Endothelial cell of umbilical vein (primary cell): ENCODE measurements around the gene CD151. TPM values are rescaled to one million over a fixed set of nuclear protein-coding genes. Genes with fewer than 3 reads are reported as not detected.

Experiments
- BruUV-seq: library from RNA; stranded (reverse); fragments of 400-500 nt; replicated peaks from 2 replicates; lab custom pipeline; 2021; lab: Mats Ljungman, UMichigan
- CTCF ChIA-PET: fragments of 300-600, 350-600 bp; sonication (Branson Sonifier 250); formaldehyde crosslinking; loops from one replicate; lab custom pipeline; 2021; ENCODE audit warnings: antibody characterized with exemption, inconsistent platforms; lab: Charles Lee
- POLR2A ChIA-PET: fragments of 300-600, 350-600 bp; sonication (Branson Sonifier 250); formaldehyde crosslinking; loops from one replicate; lab custom pipeline; 2021; ENCODE audit warnings: antibody characterized with exemption, inconsistent platforms; lab: Charles Lee
- DNase-seq: peaks from one replicate; pipeline ENCODE4 v3.0.0-alpha.2; 2011; ENCODE audit warnings: low read depth, low spot score
- FAIRE-seq: peaks from 2 replicates; lab custom pipeline; 2011; peaks lifted over from hg19 to GRCh38; lab: Jason Lieb, UNC
- H2AFZ ChIP-seq: 2 replicates; pipeline ENCODE4 v1.6.0; 2012; ENCODE audit warnings: low read depth, low read length, control low read depth, inconsistent platforms
- H3K27ac ChIP-seq: 2 replicates; pipeline ENCODE4 v1.5.1; 2011; ENCODE audit warnings: low read depth, mild to moderate bottlenecking, control low read depth, low read length, moderate library complexity; ENCODE audit not compliant: insufficient read depth
- H3K27me3 ChIP-seq, 2 experiments: 2 replicates each; pipeline versions ENCODE4 v1.6.0 to v1.6.1; 2011; ENCODE audit warnings: low read length in 2 of 2, mixed read lengths in 1 of 2; ENCODE audit not compliant: control insufficient read depth in 2 of 2, insufficient read depth in 2 of 2
- H3K36me3 ChIP-seq, 2 experiments: 2 replicates in 1 of 2; 3 replicates in 1 of 2; pipeline ENCODE4 v1.5.1; 2011; ENCODE audit warnings: low read length in 2 of 2, mild to moderate bottlenecking in 1 of 2, moderate library complexity in 1 of 2; ENCODE audit not compliant: control insufficient read depth in 2 of 2, insufficient read depth in 2 of 2; ENCODE audit errors: extremely low read depth in 1 of 2
- H3K4me1 ChIP-seq: 3 replicates; pipeline ENCODE4 v1.5.1; 2011; ENCODE audit warnings: mild to moderate bottlenecking, low read length; ENCODE audit not compliant: control insufficient read depth, insufficient read depth; ENCODE audit errors: extremely low read depth
- H3K4me2 ChIP-seq: 2 replicates; pipeline ENCODE4 v1.6.1; 2011; ENCODE audit warnings: low read length, control low read depth, mixed read lengths; ENCODE audit not compliant: insufficient read depth
- H3K4me3 ChIP-seq, 3 experiments: fragments of 200-600 bp in 1 of 3; sonication (generic), shearing (Covaris generic) in 1 of 3; replicated peaks in 1 of 3; 2 replicates each; pipeline ENCODE4 v1.5.1; 2011 to 2016; ENCODE audit warnings: control low read depth in 3 of 3, low read length in 3 of 3, mild to moderate bottlenecking in 2 of 3, inconsistent platforms in 1 of 3, low read depth in 1 of 3, moderate library complexity in 1 of 3; ENCODE audit not compliant: insufficient read depth in 1 of 3
- H3K79me2 ChIP-seq: 2 replicates; pipeline ENCODE4 v1.6.0; 2012; ENCODE audit warnings: low read length, inconsistent platforms; ENCODE audit not compliant: control insufficient read depth, insufficient read depth
- H3K9ac ChIP-seq: replicated peaks from 2 replicates; pipeline ENCODE3; 2011; ENCODE audit warnings: low read length, control low read depth; ENCODE audit not compliant: insufficient read depth; ENCODE audit errors: extremely low read depth
- H3K9me1 ChIP-seq: replicated peaks from 3 replicates; pipeline ENCODE4 v1.6.0; 2011; ENCODE audit warnings: mild to moderate bottlenecking, low read length; ENCODE audit not compliant: control insufficient read depth, insufficient read depth; ENCODE audit errors: extremely low read depth
- H3K9me3 ChIP-seq: replicated peaks from 2 replicates; pipeline ENCODE4 v1.5.1; 2012; ENCODE audit warnings: low read length, inconsistent platforms; ENCODE audit not compliant: control insufficient read depth, insufficient read depth
- H4K20me1 ChIP-seq: replicated peaks from 2 replicates; pipeline ENCODE3; 2011; ENCODE audit warnings: mild to moderate bottlenecking, low read length; ENCODE audit not compliant: control insufficient read depth, insufficient read depth; ENCODE audit errors: extremely low read depth
- CTCF ChIP-seq, 2 donors: IDR thresholded peaks; 1 replicate in 1 of 2; 2 replicates in 1 of 2; pipeline ENCODE4 v1.5.1; 2011; ENCODE audit warnings: low read length in 2 of 2, mild to moderate bottlenecking in 2 of 2, moderate library complexity in 2 of 2, control low read depth in 1 of 2, inconsistent platforms in 1 of 2, low read depth in 1 of 2; ENCODE audit not compliant: insufficient read depth in 1 of 2; ENCODE audit errors: extremely low read depth in 1 of 2
- EZH2 ChIP-seq: IDR thresholded peaks from 2 replicates; pipeline ENCODE4 v1.6.1; 2012; ENCODE audit warnings: borderline replicate concordance, low read depth, mild to moderate bottlenecking, moderate library complexity, low read length, inconsistent platforms; ENCODE audit not compliant: severe bottlenecking
- FOS ChIP-seq: IDR thresholded peaks from 2 replicates; pipeline ENCODE4 v1.6.1; 2011; ENCODE audit warnings: mild to moderate bottlenecking, low read length, moderate library complexity, borderline replicate concordance; ENCODE audit not compliant: insufficient read depth
- GATA2 ChIP-seq: IDR thresholded peaks from 2 replicates; pipeline ENCODE4 v1.7.0; 2011; ENCODE audit warnings: low read depth, mild to moderate bottlenecking, moderate library complexity, mixed read lengths, low read length; ENCODE audit not compliant: insufficient read length, insufficient read depth
- JUN ChIP-seq: IDR thresholded peaks from 2 replicates; pipeline ENCODE4 v1.6.1; 2011; ENCODE audit warnings: borderline replicate concordance, low read depth; ENCODE audit not compliant: insufficient read length, insufficient read depth
- MYC ChIP-seq: IDR thresholded peaks from one replicate; pipeline ENCODE4 v1.6.1; 2011; ENCODE audit warnings: mild to moderate bottlenecking, low read depth, low read length
- POLR2A ChIP-seq: IDR thresholded peaks from 2 replicates; pipeline ENCODE4 v1.6.1; 2012; ENCODE audit warnings: low read depth, mild to moderate bottlenecking, control low read depth, low read length
- POLR2AphosphoS5 ChIP-seq: IDR thresholded peaks from 2 replicates; pipeline ENCODE4 v1.6.1; 2012; ENCODE audit warnings: low read depth, mild to moderate bottlenecking, control low read depth, low read length, moderate library complexity; ENCODE audit not compliant: insufficient read depth
- dilution Hi-C: fragments of 300-500 bp; cut with MboI; formaldehyde crosslinking; loops from one replicate; pipeline ENCODE4 v1.15.0; 2019; ENCODE audit warnings: low sequenced_read_pairs; ENCODE audit not compliant: extremely low pct_ligation_motif_present
- intact Hi-C: fragments of 100-400 bp; cut with micrococcal nuclease; formaldehyde crosslinking; loops from one replicate; pipeline ENCODE4 v1.10.0; 2022
- polyA plus RNA-seq, 4 experiments: library from polyadenylated mRNA; depleted of rRNA in 3 of 4; stranded (reverse) in 3 of 4; unstranded in 1 of 4; fragments of >200 nt; gene quantifications; 2 replicates each; pipeline versions ENCODE4 v1.2.1 to v1.2.3, GENCODE V29; 2011 to 2012; ENCODE audit warnings: missing spikeins in 1 of 4
- total RNA-seq: library from RNA; stranded (reverse); gene quantifications from 2 replicates; pipeline ENCODE4 v1.2.3, GENCODE V29; 2021
- TF ChIP-seq, protein P1 (sequence below): IDR thresholded peaks from 2 replicates; pipeline ENCODE4 v1.6.1; 2011; ENCODE audit not compliant: insufficient read depth, insufficient read length

The CD151 gene
- total and polyA plus RNA-seq, 2 donors (not counting 3 experiments of a cell fraction or from before 2014, with no cell fraction given) = 515 to 1,090 TPM

DNA sequence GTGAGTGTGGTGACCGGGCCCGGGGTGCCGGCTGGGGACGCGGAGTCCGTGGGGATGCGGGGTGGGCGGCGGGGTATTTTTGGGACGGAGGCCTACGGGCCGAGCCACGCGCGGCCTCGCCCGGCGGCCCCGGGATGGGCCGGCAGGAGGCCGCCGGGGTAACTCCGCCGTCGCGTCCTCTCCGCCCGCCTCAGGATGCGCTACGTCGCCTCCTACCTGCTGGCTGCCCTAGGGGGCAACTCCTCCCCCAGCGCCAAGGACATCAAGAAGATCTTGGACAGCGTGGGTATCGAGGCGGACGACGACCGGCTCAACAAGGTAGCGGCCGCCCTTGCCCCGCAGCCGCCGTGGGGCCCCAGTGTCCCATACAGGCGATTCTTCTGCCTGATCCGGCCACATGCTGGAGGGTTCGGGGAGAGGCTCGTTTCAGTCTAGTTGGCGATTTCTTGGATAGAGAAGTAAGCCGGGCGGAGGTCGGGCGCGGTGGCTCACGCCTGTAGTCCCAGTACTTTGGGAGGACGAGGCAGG, 22.6 kb upstream of the CD151 start:
- H3K4me1 ChIP-seq = peaks cover 22% of the 10 kb centered on the region
- H3K9me1 ChIP-seq = no peaks in the 10 kb centered on the region
- H3K4me3 ChIP-seq = peak overlapping the region; percentile 77 to 90 (median 80)
- ChIA-PET POLR2A (interaction anchor here (0.9 to 1.8 kb wide), 4 partner anchors 9 to 33 kb away, joined by 3 to 23 read pairs (median 6); partner anchors contain the start of genes PNPLA2 and TSPAN4), CTCF (interaction anchor here (1.0 to 1.2 kb wide), 4 partner anchors 9 to 26 kb away, joined by 3 to 7 read pairs (median 5); partner anchors contain the start of genes PNPLA2 and SLC25A22)
- peak overlapping the region; percentile 97 for H3K27ac ChIP-seq
- BruUV-seq = TSS peak; percentile 69
- no peaks in the 10 kb centered on the region for H3K9me3 ChIP-seq
- no peak for DNase-seq
- intact Hi-C loops (no loop called here), dilution Hi-C loops (no loop called here)
- H3K27me3 ChIP-seq = no peaks in the 10 kb centered on the region
- peaks cover 5 to 25% of the 10 kb centered on the region in 2 experiments for H3K36me3 ChIP-seq
- no peak for FAIRE-seq
- H3K4me2 ChIP-seq = peak overlapping the region; percentile 57
- H4K20me1 ChIP-seq = no peaks in the 10 kb centered on the region
- H2AFZ ChIP-seq = no peak overlapping the region
- H3K9ac ChIP-seq = peak overlapping the region; percentile 97
- TF ChIP-seq, protein P1, sequence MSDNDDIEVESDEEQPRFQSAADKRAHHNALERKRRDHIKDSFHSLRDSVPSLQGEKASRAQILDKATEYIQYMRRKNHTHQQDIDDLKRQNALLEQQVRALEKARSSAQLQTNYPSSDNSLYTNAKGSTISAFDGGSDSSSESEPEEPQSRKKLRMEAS = no peak
- TF ChIP-seq MYC = no peak
- TF ChIP-seq POLR2AphosphoS5 = no peak
- TF ChIP-seq POLR2A = no peak
- TF ChIP-seq EZH2 = no peak
- no peak for TF ChIP-seq CTCF (IDR thresholded peaks at IDR 0.05; ENCODE audit: extremely low read depth in 1 of 2, insufficient read depth in 1 of 2, low read depth in 1 of 2, low read length in 2 of 2)
- no peak for TF ChIP-seq GATA2
- no peak for TF ChIP-seq JUN
- TF ChIP-seq FOS = no peak
- peaks cover 41% of the 10 kb centered on the region for H3K79me2 ChIP-seq
